Suprapubic skin (tissue), 4 donors: ENCODE data around the gene CAMK2N1. TPM values are rescaled to one million over a fixed set of nuclear protein-coding genes. Genes with fewer than 3 reads are reported as not detected.

ENCODE experiments used
- DNase-seq, 2 donors: peaks; one replicate each; pipeline ENCODE4 v3.0.0-alpha.2; 2019; ENCODE audit warnings: low spot score in 2 of 2
- H3K27ac ChIP-seq: fragments of 200-600 bp; sonication (generic); one replicate; pipeline ENCODE4 v1.5.1; 2019
- H3K27me3 ChIP-seq: fragments of 200-600 bp; sonication (generic); one replicate; pipeline ENCODE4 v1.5.1; 2019
- H3K36me3 ChIP-seq: fragments of 200-600 bp; sonication (generic); one replicate; pipeline ENCODE4 v1.5.1; 2019
- H3K4me1 ChIP-seq: fragments of 200-600 bp; sonication (generic); one replicate; pipeline ENCODE4 v1.5.1; 2019
- H3K4me3 ChIP-seq: fragments of 200-600 bp; sonication (generic); one replicate; pipeline ENCODE4 v1.5.1; 2019; ENCODE audit warnings: mild to moderate bottlenecking
- H3K9me3 ChIP-seq: fragments of 200-600 bp; sonication (generic); one replicate; pipeline ENCODE4 v1.5.1; 2019
- EP300 ChIP-seq: sonication (generic); formaldehyde crosslinking; IDR thresholded peaks from one replicate; pipeline ENCODE4 v1.6.1; 2017; ENCODE audit warnings: antibody characterized with exemption
- POLR2A ChIP-seq, 2 donors: fragments of 450-650 bp; IDR thresholded peaks; one replicate each; pipeline ENCODE4 v1.6.1; 2017; ENCODE audit warnings: antibody characterized with exemption in 2 of 2, mild to moderate bottlenecking in 2 of 2, moderate library complexity in 2 of 2
- POLR2AphosphoS5 ChIP-seq, 3 donors: sonication (generic); formaldehyde crosslinking; IDR thresholded peaks; one replicate each; pipeline ENCODE4 v1.6.1; 2017; ENCODE audit warnings: antibody characterized with exemption in 3 of 3
- WGBS: methylation state at CpG from one replicate; pipeline ENCODE4 v1.1.5; 2018; 5-methylcytosine and 5-hydroxymethylcytosine counted together
- total RNA-seq, 4 donors: library from RNA; depleted of rRNA; stranded (reverse); fragments of >200 nt; gene quantifications; one replicate each; pipeline ENCODE4 v1.1.0, GENCODE V29; 2016
- TF ChIP-seq, protein P1 (sequence below), 2 donors: fragments of 200-600 bp in 1 of 2; fragments of 450-650 bp in 1 of 2; sonication (generic) in 1 of 2; IDR thresholded peaks; one replicate each; pipeline ENCODE4 v1.5.1; 2016 to 2019; ENCODE audit warnings: antibody characterized with exemption in 2 of 2, mild to moderate bottlenecking in 1 of 2, moderate library complexity in 1 of 2

The CAMK2N1 gene
- total RNA-seq, 4 donors from 2014 or later, result 7.0 to 18.1 (median 9.5) TPM

DNA sequence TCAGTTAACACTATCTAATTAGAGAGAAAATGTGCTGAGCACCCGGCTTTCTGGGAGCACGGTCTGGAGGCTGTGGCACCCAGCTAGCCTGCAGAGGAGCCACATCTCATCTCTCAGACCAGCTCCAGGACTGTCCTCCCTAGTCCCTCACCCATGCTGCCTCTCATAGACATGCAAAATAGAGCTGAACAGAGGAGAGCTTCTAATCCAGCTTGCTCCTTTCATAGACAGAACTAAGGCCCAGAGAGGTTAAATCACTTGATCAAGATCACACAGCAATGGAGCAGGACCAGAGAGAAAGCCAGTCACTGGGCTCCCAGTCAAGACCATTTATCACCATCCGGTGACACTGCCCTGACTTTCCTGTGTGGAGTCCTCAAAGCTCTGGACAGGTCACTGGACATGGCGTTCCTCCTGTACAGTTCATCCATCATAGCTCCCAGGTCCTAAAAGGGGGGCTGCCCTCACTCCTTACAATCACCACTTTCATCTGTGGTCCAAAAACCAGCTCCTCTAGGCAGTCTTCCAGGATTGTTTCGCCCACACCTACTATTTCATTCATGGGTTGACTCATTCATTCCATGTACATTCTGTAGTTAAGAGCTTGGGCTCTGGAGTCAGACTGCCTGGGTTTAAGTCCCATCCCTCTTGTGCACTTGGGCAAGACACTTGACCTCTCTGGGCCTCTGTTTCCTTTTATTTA lies 8.8 kb upstream of the CAMK2N1 start:
- Histone ChIP-seq H3K4me1 (peaks cover 32% of the 10 kb centered on the region), H3K9me3 (no peaks in the 10 kb centered on the region), H3K36me3 (peaks cover 13% of the 10 kb centered on the region), H3K27ac (no peak overlapping the region), H3K27me3 (no peaks in the 10 kb centered on the region), H3K4me3 (no peak overlapping the region)
- WGBS, result 25% methylated on average over 4 of the region's 5 CpGs
- TF ChIP-seq, protein P1, sequence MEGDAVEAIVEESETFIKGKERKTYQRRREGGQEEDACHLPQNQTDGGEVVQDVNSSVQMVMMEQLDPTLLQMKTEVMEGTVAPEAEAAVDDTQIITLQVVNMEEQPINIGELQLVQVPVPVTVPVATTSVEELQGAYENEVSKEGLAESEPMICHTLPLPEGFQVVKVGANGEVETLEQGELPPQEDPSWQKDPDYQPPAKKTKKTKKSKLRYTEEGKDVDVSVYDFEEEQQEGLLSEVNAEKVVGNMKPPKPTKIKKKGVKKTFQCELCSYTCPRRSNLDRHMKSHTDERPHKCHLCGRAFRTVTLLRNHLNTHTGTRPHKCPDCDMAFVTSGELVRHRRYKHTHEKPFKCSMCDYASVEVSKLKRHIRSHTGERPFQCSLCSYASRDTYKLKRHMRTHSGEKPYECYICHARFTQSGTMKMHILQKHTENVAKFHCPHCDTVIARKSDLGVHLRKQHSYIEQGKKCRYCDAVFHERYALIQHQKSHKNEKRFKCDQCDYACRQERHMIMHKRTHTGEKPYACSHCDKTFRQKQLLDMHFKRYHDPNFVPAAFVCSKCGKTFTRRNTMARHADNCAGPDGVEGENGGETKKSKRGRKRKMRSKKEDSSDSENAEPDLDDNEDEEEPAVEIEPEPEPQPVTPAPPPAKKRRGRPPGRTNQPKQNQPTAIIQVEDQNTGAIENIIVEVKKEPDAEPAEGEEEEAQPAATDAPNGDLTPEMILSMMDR (IDR thresholded peaks at IDR 0.05), result no peak
- TF ChIP-seq POLR2AphosphoS5 (IDR thresholded peaks at IDR 0.05) (no peak), POLR2A (IDR thresholded peaks at IDR 0.05) (no peak), EP300 (no peak)
- DNase-seq, result no peak

DNA sequence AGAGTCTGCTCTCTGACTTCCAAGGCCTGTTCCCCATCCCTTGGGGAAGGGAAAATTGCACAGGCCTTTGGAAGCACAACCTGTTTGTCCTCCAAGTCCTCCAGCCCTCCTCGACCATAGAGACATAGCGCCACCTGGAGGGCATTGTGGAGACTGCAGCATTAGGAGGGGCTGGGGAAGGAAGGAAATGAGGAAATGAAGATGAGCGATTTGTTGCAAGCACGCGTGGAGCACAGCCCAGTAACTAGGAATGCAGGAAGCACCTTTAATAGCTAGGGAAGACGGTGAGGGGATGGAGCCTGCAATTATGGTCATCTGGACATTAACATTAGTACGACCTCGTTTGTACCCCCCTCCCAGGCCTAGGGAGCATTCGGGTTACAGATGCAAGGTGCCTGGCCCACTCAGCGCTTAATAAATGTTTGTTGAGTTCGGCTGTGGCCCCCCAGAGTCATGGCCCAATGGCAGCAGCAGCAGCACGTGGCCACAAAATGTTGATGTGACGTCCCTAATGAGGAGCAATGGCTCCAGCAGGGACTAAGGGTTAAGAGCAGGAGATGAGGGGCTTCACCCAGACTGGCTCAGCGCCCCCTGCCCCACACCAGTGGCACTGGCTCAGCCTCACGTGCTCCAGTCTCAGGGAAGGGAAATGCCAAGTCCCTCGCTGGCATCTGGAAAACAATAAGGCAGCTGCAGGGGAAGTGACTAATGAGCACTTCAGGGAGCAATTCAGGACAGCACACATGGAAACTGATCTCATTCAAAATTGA lies 8.0 kb upstream of the CAMK2N1 start:
- H3K27ac ChIP-seq, result peak overlapping the region; percentile 26

DNA sequence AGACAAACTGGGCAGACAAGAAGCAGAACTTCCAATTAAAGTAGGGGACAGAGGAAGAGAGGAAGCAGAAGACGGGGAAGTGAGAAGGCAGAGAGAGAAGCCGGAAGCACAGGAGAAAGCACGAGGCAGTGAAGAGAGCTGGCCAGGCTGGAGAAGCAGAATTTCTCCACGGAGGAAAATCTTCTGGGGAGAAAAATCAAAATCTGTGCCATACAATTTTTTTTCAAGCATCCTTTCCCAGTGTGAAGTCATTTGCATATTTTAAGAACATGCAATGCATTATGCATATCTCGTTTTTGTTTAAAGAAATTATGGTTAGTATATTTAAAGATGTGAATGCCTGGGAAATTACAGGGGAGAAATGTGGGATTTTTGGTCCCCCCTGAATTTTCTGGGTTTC lies 7.3 kb upstream of the CAMK2N1 start:
- WGBS, result 37% methylated on average over 5 of the region's 5 CpGs
- Histone ChIP-seq H3K36me3 (no peaks in the 10 kb centered on the region), H3K4me1 (peaks cover 32% of the 10 kb centered on the region), H3K27ac (no peak overlapping the region), H3K9me3 (no peaks in the 10 kb centered on the region), H3K27me3 (no peaks in the 10 kb centered on the region), H3K4me3 (no peak overlapping the region)
- no peak for DNase-seq
- TF ChIP-seq POLR2A (IDR thresholded peaks at IDR 0.05) (no peak), EP300 (no peak), POLR2AphosphoS5 (IDR thresholded peaks at IDR 0.05) (no peak)
- TF ChIP-seq, protein P1 (IDR thresholded peaks at IDR 0.05), result no peak

More for the DNA sequence above, 8.0 kb upstream of the CAMK2N1 start:
- TF ChIP-seq POLR2AphosphoS5 (IDR thresholded peaks at IDR 0.05), result peak in 1 of 3 donors; percentile 54
- no peak for TF ChIP-seq EP300
- TF ChIP-seq, protein P1 (IDR thresholded peaks at IDR 0.05), result peak; percentile 93 to 99
- no peak for TF ChIP-seq POLR2A (IDR thresholded peaks at IDR 0.05)
- H3K36me3 ChIP-seq, result peaks cover 6% of the 10 kb centered on the region
- no peak overlapping the region for H3K4me3 ChIP-seq
- peak; percentile 92 to 95 for DNase-seq
- no peaks in the 10 kb centered on the region for H3K27me3 ChIP-seq
- peaks cover 32% of the 10 kb centered on the region for H3K4me1 ChIP-seq
- 2% methylated on average over 16 of the region's 16 CpGs for WGBS
- no peaks in the 10 kb centered on the region for H3K9me3 ChIP-seq

DNA sequence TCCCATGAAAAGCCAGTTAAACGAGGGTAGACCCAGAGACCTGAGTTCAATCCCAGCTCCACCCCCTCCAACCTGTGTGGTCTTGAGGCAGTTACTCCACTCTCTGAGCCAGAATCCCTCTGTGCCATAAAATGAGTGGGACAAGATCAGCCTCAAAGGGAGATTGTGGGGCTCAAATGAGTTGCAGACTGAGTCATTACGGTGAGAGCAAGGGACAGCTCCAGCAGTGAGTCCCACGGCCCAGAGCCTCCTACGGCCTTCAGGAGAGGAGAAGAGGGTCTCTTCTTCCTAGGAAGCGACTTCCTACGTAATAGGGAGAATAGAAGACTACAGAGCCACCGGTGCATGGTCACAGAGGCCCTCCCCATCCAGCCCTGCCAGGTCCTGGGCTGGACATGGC lies 6.7 kb upstream of the CAMK2N1 start:
- Histone ChIP-seq H3K36me3 (no peaks in the 10 kb centered on the region), H3K27ac (no peak overlapping the region), H3K4me1 (peaks cover 32% of the 10 kb centered on the region), H3K27me3 (peaks cover 3% of the 10 kb centered on the region), H3K9me3 (no peaks in the 10 kb centered on the region), H3K4me3 (no peak overlapping the region)
- TF ChIP-seq POLR2AphosphoS5 (IDR thresholded peaks at IDR 0.05), result no peak
- TF ChIP-seq POLR2A (IDR thresholded peaks at IDR 0.05), result no peak
- TF ChIP-seq, protein P1 (IDR thresholded peaks at IDR 0.05), result no peak
- TF ChIP-seq EP300, result no peak
- no peak for DNase-seq
- WGBS, result 81% methylated on average over 6 of the region's 7 CpGs

DNA sequence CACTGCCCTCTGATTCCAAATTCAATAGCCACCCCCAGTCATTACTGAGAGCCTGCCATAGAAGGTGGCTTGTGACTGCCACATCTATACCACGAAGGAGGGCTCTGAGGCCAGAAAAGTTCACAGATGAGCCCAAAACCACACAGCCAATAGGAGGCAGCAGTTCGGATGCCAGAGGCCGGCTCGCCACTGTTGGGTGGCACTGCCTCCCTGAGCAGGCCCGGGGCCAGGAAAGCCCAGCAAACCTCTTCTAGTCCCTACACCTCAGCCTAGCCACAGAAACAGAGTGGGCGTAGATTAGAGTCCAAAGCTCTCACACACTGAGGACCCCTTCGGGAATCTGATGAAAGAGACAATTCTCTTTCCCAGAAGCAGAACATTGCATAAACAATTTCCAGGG lies 5.9 kb upstream of the CAMK2N1 start:
- TF ChIP-seq EP300, result no peak
- TF ChIP-seq, protein P1 (IDR thresholded peaks at IDR 0.05), result no peak
- no peak for TF ChIP-seq POLR2AphosphoS5 (IDR thresholded peaks at IDR 0.05)
- TF ChIP-seq POLR2A (IDR thresholded peaks at IDR 0.05), result no peak
- 84% methylated on average over 7 of the region's 7 CpGs for WGBS
- peaks cover 36% of the 10 kb centered on the region for H3K4me1 ChIP-seq
- DNase-seq, result no peak
- H3K4me3 ChIP-seq, result no peak overlapping the region
- H3K27ac ChIP-seq, result no peak overlapping the region
- peaks cover 12% of the 10 kb centered on the region for H3K27me3 ChIP-seq
- H3K9me3 ChIP-seq, result no peaks in the 10 kb centered on the region
- no peaks in the 10 kb centered on the region for H3K36me3 ChIP-seq
